GM13976 (cell line): Measurements from ENCODE around the gene RASAL2.

Experiments used
- DNase-seq: peaks from one replicate; pipeline ENCODE4 v3.0.0; 2012; ENCODE audit warnings: low spot score
- in situ Hi-C: fragments of 300-500 bp; cut with MboI; formaldehyde crosslinking; loops from one replicate; pipeline ENCODE4 v1.12.0; 2022; ENCODE audit warnings: low sequenced_read_pairs, mixed read lengths, inconsistent platforms; ENCODE audit not compliant: unreplicated experiment
- TF ChIP-seq, protein P1 (sequence below): IDR thresholded peaks from 2 replicates; pipeline ENCODE4 v1.5.1; 2012; ENCODE audit warnings: borderline replicate concordance, mild to moderate bottlenecking; ENCODE audit not compliant: insufficient read depth; ENCODE audit errors: extremely low read depth, missing control alignments, control extremely low read depth

RASAL2 gene

DNA sequence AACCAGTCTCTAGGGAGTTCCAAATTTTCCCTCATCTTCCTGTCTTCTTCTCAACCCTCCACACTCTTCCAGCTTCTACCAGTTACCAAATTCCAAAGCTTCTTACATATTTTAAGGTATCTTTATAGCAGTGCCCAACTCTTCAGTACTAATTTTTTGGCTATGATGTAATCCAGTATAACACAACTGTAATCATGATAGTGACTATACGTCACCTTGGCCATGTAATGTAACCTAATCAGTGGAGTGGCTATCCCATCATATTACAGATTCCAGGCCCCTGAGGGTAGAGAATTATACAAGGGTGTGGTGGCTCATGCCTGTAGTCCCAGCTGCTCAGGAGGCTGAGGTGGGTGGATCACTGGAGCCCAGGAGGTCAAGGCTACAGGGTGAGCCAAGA, 259.6 kb downstream of the RASAL2 start:
- in situ Hi-C loops: no loop called here
- DNase-seq: no peak
- TF ChIP-seq, protein P1, sequence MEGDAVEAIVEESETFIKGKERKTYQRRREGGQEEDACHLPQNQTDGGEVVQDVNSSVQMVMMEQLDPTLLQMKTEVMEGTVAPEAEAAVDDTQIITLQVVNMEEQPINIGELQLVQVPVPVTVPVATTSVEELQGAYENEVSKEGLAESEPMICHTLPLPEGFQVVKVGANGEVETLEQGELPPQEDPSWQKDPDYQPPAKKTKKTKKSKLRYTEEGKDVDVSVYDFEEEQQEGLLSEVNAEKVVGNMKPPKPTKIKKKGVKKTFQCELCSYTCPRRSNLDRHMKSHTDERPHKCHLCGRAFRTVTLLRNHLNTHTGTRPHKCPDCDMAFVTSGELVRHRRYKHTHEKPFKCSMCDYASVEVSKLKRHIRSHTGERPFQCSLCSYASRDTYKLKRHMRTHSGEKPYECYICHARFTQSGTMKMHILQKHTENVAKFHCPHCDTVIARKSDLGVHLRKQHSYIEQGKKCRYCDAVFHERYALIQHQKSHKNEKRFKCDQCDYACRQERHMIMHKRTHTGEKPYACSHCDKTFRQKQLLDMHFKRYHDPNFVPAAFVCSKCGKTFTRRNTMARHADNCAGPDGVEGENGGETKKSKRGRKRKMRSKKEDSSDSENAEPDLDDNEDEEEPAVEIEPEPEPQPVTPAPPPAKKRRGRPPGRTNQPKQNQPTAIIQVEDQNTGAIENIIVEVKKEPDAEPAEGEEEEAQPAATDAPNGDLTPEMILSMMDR: no peak

DNA sequence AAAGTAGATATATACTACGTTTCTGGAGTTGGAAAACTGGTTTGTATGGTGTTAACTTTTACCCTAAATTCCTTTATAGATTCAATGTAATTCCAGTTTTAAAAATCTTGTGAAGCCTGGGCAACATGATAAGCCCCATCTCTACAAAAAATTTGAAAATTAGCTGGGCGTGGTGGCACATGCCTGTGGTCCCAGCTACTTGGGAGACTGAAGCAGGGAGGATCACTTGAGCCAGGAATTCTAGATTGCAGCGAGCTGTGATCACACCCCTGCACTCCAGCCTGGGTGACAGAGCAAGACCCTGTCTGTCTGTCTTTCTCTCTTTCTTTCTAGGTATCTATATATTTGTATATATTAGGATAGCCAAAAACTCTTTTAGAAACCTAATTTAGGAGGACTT, 260.9 kb downstream of the RASAL2 start:
- in situ Hi-C loops: no loop called here
- DNase-seq: no peak
- TF ChIP-seq, protein P1: no peak

DNA sequence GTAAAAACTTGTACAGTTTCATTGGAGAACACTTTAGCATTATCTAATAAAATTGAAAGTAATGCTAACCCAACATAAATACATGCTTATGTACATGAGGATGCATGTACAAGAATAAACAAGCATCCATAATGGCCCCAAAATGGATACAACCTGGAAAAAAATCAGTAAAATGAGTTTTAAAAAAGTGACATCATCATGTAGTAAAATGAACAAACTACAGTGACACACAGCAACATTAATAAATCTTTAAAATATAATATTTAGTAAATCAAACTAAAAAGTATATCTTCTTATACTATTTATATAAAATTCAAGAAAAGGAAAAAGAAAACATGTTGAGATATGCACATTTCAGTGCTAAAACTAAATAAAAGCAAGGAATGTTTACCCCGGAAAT, 262.4 kb downstream of the RASAL2 start:
- no peak for DNase-seq
- TF ChIP-seq, protein P1: no peak
- in situ Hi-C loops: no loop called here

DNA sequence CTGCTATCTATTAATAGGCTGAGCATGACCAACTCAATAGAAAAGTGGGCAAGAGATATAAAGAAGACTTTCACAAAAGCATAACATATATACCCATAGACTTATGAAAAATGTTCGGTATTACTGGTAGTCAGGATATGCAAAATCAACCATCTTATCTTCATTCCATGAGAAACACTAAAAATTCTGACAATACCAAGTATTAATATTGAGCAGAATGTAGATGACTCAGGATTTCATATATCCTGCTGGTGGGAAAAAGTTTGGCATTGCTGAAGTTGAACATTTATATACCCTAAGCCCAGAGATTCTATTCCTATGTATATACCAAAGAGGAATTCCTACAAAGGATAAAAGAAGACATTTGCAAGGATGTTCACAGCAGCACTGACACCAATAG, 264.6 kb downstream of the RASAL2 start:
- in situ Hi-C loops: no loop called here
- TF ChIP-seq, protein P1: no peak
- DNase-seq: no peak

DNA sequence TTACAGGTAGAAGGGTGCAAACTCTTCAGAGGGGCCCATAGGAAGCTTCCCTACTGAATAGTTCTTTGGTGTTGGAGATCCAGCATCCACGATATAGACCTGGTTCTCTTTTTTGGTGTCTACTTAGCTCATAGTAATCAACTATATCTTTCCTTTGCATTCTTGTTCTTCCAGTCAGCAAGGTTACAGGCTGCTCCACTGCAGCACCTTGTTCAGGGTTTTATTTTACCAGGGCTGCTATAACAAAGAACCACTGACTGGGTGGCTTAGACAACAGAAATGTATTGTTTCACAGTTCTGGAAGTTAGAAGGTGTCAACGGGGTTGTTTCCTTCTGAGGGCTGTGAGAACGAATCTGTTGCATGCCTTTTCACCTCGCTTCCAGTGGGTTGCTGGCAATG, 266.5 kb downstream of the RASAL2 start:
- TF ChIP-seq, protein P1: no peak
- DNase-seq: no peak
- in situ Hi-C loops: no loop called here

DNA sequence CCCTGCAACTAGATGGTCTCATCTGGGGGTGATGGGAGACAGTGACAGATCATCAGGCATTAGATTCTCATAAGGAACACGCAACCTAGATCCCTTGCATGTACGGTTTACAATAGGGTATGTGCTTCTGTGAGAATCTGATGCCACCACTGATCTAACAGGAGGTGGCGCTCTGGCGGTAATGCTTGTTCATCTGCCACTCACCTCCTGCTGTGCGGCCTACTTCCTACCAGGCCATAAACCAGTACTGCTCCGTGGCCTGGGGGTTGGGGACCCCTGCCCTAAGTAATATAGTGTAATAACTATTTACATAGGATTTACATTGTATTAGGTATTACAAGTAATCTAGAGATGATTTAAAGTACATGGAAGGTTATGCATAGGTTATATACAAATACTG, 267.9 kb downstream of the RASAL2 start:
- in situ Hi-C loops: no loop called here
- TF ChIP-seq, protein P1: peak; percentile 18
- no peak for DNase-seq

DNA sequence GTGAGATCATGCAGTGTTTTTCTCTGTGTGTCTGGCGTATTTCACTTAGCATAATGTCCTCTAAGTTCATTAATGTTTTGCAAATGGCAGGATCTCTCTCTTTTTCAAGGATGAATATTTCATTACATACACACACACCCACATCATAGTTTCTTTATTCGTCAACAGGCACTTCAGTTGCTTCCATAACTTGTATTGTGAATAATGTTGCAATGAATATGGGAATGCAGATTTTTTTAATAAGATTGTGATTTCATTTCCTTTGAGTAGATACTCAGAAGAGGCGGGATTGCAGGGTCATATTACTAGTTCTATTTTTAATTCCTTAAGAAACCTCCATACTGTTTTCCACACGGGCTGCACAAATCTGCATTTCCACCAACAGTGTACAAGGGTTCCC, 268.8 kb downstream of the RASAL2 start:
- no peak for DNase-seq
- in situ Hi-C loops: no loop called here
- TF ChIP-seq, protein P1: no peak
